HG03520 (cell line): ENCODE measurements around the gene PPP2R3A.
A peak's percentile ranks its signal among the peaks of the same experiment; 100 is the strongest.
"Not testable (repeated sequence)": the region's sequence is repeated elsewhere in the genome, so short reads cannot be mapped to it uniquely, and the experiment has no call there.

Source experiments
- ATAC-seq: cut with Tn5 transposase; IDR thresholded peaks from one replicate; pipeline ENCODE4 v1.9.1; 2021; ENCODE audit warnings: mild to moderate bottlenecking, moderate library complexity; ENCODE audit not compliant: unreplicated experiment

The PPP2R3A gene

GRCh38 chr3:136192195-136192594, 226.7 kb downstream of the PPP2R3A start:
- not testable (repeated sequence) for ATAC-seq

- no peak for ATAC-seq
Measured at GRCh38 chr3:136192831-136193230, 227.3 kb downstream of the PPP2R3A start.

- no peak for ATAC-seq
Measured at GRCh38 chr3:136193278-136194054, 227.9 kb downstream of the PPP2R3A start.

- no peak for ATAC-seq
Measured at GRCh38 chr3:136194409-136195257, 229.1 kb downstream of the PPP2R3A start.

GRCh38 chr3:136195258-136196063, 229.9 kb downstream of the PPP2R3A start:
- ATAC-seq = peak; percentile 22

- ATAC-seq = peak; percentile 18
Measured at GRCh38 chr3:136196064-136196400, 230.5 kb downstream of the PPP2R3A start, which contains the start of gene MSL2. Gene MSL2, minus strand, starts transcription at chr3:136196335. Its CDS starts 1,222 bp downstream, at chr3:136195113.

GRCh38 chr3:136196401-136197158, 231.1 kb downstream of the PPP2R3A start:
- peak; percentile 62 for ATAC-seq

GRCh38 chr3:136197159-136197793, 231.7 kb downstream of the PPP2R3A start:
- no peak for ATAC-seq
